Pons (tissue), 1 donor: ENCODE results near the gene PROKR2.

Experiments used
- DNase-seq: peaks from one replicate; pipeline ENCODE4 v3.0.0-alpha.2; 2016; ENCODE audit warnings: low spot score

The PROKR2 gene

GRCh38 chr20:5282561-5282960, 34.2 kb downstream of the PROKR2 start:
- DNase-seq: no peak

DNA sequence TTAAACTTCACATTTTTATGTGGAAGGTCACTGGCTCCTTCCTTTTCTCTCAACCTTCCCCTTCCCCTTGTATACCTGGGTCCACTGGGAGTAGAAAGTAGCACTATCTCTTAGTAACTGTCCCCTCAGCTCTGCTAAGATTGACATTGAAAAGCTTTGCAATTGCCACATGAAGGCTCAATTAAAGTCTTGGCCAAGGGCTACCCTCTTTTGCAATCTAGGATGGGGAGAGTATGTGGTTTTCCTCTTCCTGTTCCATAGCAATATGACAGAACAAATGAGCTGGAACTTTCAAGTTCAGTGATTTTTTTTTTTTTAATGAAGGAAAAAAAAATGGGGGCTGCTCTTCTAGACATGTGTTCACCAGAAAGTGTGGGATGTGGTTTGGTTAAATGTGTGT, 37.1 kb downstream of the PROKR2 start:
- DNase-seq: no peak

DNA sequence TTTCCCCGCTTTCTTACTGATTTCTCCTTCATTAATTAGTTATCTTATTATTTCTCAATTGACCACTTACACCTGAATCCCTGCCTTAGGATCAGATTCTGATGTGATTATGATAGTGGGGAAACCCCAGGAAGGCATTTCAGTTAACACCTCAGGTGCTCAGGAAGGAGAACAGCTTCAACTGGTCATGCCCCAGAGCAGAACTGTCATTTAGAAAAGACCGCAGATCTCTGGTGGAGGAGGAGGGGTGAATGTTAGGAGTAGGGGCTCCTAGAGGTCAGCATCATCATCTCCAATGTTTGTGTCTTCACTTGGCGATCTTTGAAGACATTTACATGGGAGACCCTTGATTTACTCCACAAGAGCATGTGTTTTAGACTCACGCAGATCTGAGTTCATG, 44.5 kb downstream of the PROKR2 start:
- no peak for DNase-seq

- DNase-seq: no peak
Observed at GRCh38 chr20:5270603-5271002, 46.2 kb downstream of the PROKR2 start.

DNA sequence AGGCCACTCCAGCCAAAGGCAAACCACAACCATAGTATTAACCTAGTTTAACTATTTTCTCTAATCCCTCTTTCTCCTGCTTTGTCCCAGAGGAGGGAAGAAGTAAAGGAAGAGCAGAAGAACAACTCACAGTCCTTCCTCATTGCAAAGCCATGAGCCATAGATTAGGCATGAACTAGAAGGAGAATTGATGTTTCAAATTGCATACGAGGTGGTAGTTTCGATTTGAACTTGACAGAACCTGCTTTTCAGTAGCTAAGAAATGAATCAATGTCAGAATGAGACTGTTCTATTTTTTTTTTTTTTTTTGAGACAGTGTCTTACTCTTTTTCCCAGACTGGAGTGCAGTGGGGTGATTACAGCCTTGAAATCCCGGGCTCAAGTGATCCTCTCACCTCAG, 48.3 kb downstream of the PROKR2 start:
- DNase-seq: no peak

GRCh38 chr20:5267092-5267491, 49.7 kb downstream of the PROKR2 start:
- no peak for DNase-seq
